Activated T-cell treated with anti-CD3 and anti-CD28 coated beads, Interleukin-2, amount 50 U/mL, for 1 hour (primary cell): Measurements from ENCODE around the gene PDX1.

Experiments
- DNase-seq: peaks from one replicate; pipeline ENCODE4 v3.0.0-alpha.2; 2020

The PDX1 gene

DNA sequence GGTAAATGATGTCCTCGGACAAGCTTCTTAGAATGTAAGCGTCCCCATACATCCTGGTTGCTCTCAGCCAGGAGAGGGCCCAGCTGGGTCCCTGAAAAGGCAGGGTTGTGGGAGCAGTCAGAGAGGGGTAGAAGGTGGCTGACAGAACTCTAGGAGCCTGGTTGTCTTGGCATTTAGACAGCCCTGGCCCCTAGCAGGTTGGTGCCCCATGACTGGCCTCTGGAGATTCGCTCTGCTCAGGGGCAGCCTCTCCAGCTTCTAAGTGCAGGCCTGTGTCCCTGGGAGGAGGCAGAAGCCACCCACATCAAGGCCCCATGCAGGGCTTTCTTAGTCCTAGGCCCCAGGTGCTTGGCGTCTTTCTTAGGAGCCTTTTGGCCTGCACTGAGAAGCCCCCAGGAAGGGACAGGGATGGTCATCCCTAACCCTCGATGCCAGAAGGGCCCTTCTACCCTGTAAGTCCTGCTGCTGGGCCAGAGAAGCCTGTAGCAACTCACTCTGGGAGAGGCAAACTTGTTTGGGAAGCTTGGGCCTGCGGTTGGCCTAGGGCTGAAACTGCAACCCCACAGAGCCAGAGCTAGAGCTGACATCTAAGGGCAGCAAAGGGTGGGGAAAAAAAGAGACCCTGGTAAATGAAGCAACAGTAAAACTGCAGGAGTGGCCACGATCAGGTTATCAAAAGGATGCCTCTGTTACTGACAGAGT is 52.1 kb downstream of the PDX1 start:
- DNase-seq, result no peak

- no peak for DNase-seq
Measured at GRCh38 chr13:27972478-27972820, 52.6 kb downstream of the PDX1 start.

DNA sequence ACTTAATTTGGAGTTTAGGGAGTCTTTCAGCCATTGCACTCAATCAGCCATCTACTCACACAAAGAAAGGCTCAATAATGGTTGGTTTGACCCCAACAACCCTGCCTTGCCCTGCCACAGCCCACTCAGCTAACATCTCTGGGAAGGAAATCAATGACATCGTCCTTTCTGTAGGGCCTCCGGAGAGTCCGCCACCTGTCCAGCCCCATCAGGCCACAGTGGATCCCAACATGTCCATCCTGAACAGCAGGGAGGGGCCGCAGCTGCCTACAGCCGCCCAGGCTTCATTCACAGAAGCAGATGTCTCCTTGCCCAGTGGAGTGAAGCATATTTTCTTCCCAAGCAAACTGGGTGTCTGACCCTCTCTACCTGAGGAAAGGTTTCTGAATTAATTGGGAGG is 53.5 kb downstream of the PDX1 start:
- no peak for DNase-seq

- DNase-seq, result no peak
Measured at GRCh38 chr13:27973961-27974662, 54.3 kb downstream of the PDX1 start.
